K562 (cell line): ENCODE results near the gene COX5A. TPM values are rescaled to one million over a fixed set of nuclear protein-coding genes. Genes with fewer than 3 reads are reported as not detected.

Experiments used
- ARNT ChIP-seq, 2 experiments: fragments of 450-650 bp; IDR thresholded peaks; 2 replicates each; pipeline ENCODE4 v1.6.1; 2016; ENCODE audit warnings: mild to moderate bottlenecking in 1 of 2
- ATF7 ChIP-seq: fragments of 450-650 bp; IDR thresholded peaks from 2 replicates; pipeline ENCODE4 v1.7.1; 2014; ENCODE audit warnings: mild to moderate bottlenecking, moderate library complexity
- CBX5 ChIP-seq: IDR thresholded peaks from 2 replicates; pipeline ENCODE4 v1.6.1; 2014; ENCODE audit warnings: low read depth, borderline replicate concordance
- CEBPG ChIP-seq, 3 experiments: fragments of 200-800 bp in 1 of 3; sonication (Bioruptor generic) in 1 of 3; sonication (generic) in 1 of 3; formaldehyde crosslinking in 1 of 3; IDR thresholded peaks in 2 of 3; conservative IDR thresholded peaks in 1 of 3; 2 replicates each; pipeline versions ENCODE4 v1.6.1 to v1.8.0; 2016 to 2022; ENCODE audit warnings: missing compliant biosample characterization in 2 of 3, missing genetic modification characterization in 2 of 3, mild to moderate bottlenecking in 1 of 3, missing genetic modification reagents in 1 of 3
- KDM2B ChIP-seq: fragments of 250-450 bp; sonication (Bioruptor Pico); IDR thresholded peaks from 2 replicates; pipeline ENCODE4 v1.8.0; 2021; ENCODE audit warnings: mild to moderate bottlenecking, moderate library complexity
- MECOM ChIP-seq: fragments of 250-450 bp; sonication (Bioruptor Pico); IDR thresholded peaks from 2 replicates; pipeline ENCODE4 v1.8.0; 2022; ENCODE audit warnings: inconsistent platforms
- MIER1 ChIP-seq: fragments of 450-650 bp; IDR thresholded peaks from 2 replicates; pipeline ENCODE4 v1.6.1; 2016; ENCODE audit warnings: antibody characterized with exemption, mild to moderate bottlenecking, low read depth
- MYBL2 ChIP-seq, 2 experiments: fragments of 450-650 bp in 1 of 2; sonication (generic) in 1 of 2; formaldehyde crosslinking in 1 of 2; IDR thresholded peaks; 2 replicates each; pipeline versions ENCODE4 v1.6.1 to v1.8.1; 2017 to 2022; ENCODE audit warnings: borderline replicate concordance in 1 of 2, inconsistent platforms in 1 of 2, low read depth in 1 of 2, mild to moderate bottlenecking in 1 of 2, missing genetic modification reagents in 1 of 2, moderate library complexity in 1 of 2
- NR2F6 ChIP-seq: fragments of 450-650 bp; formaldehyde crosslinking; IDR thresholded peaks from 2 replicates; pipeline ENCODE4 v1.4.0; 2020; ENCODE audit warnings: mild to moderate bottlenecking
- POLR2G ChIP-seq: fragments of 200-400 bp; formaldehyde crosslinking; IDR thresholded peaks from 2 replicates; pipeline ENCODE4 v1.6.1; 2017; ENCODE audit warnings: low read depth, mild to moderate bottlenecking, antibody characterized with exemption, low read length, moderate library complexity
- RB1 ChIP-seq: fragments of 450-650 bp; IDR thresholded peaks from 2 replicates; pipeline ENCODE4 v1.6.1; 2017; ENCODE audit warnings: low read depth, mild to moderate bottlenecking
- RBM15 ChIP-seq: fragments of 200-400 bp; formaldehyde crosslinking; IDR thresholded peaks from 2 replicates; pipeline ENCODE4 v1.6.1; 2018; ENCODE audit warnings: mild to moderate bottlenecking, low read length, moderate library complexity; ENCODE audit not compliant: insufficient read depth
- RBM34 ChIP-seq: fragments of 200-400 bp; formaldehyde crosslinking; IDR thresholded peaks from 2 replicates; pipeline ENCODE4 v1.6.1; 2018; ENCODE audit warnings: low read length, borderline replicate concordance; ENCODE audit not compliant: insufficient read depth
- RUNX1 ChIP-seq: sonication (generic); IDR thresholded peaks from 2 replicates; pipeline ENCODE4 v1.6.1; 2016; ENCODE audit warnings: antibody characterized with exemption, low read depth
- SMAD3 ChIP-seq: fragments of 450-650 bp; formaldehyde crosslinking; conservative IDR thresholded peaks from 2 replicates; pipeline ENCODE4 v1.4.0; 2020; ENCODE audit warnings: mild to moderate bottlenecking
- SRSF7 ChIP-seq: fragments of 200-400 bp; formaldehyde crosslinking; optimal IDR thresholded peaks from 2 replicates; pipeline ENCODE3; 2017; ENCODE audit warnings: mild to moderate bottlenecking, low read depth, low read length
- STAG1 ChIP-seq: sonication (generic); formaldehyde crosslinking; IDR thresholded peaks from 2 replicates; pipeline ENCODE4 v1.5.0; 2020; ENCODE audit warnings: missing genetic modification reagents, borderline replicate concordance
- TEAD1 ChIP-seq, 2 experiments: fragments of 450-650 bp in 1 of 2; sonication (generic) in 1 of 2; formaldehyde crosslinking; IDR thresholded peaks; 2 replicates each; pipeline versions ENCODE4 v1.4.0 to v1.8.0; 2020 to 2022; ENCODE audit warnings: mild to moderate bottlenecking in 2 of 2, missing genetic modification reagents in 1 of 2
- TEAD2 ChIP-seq: fragments of 450-650 bp; IDR thresholded peaks from 2 replicates; pipeline ENCODE4 v1.6.1; 2016; ENCODE audit warnings: missing genetic modification characterization, control low read depth, missing compliant biosample characterization
- YY1 ChIP-seq, 3 experiments: IDR thresholded peaks; 2 replicates each; pipeline ENCODE4 v1.6.1; 2011; ENCODE audit warnings: low read length in 2 of 3, mild to moderate bottlenecking in 2 of 3, moderate library complexity in 2 of 3, borderline replicate concordance in 1 of 3, control low read depth in 1 of 3, low read depth in 1 of 3; ENCODE audit not compliant: insufficient read depth in 3 of 3, insufficient replicate concordance in 2 of 3, control insufficient read depth in 1 of 3, insufficient read length in 1 of 3; ENCODE audit errors: extremely low read depth in 1 of 3
- ZBTB8A ChIP-seq: fragments of 450-650 bp; IDR thresholded peaks from 2 replicates; pipeline ENCODE4 v1.6.1; 2018; ENCODE audit warnings: mild to moderate bottlenecking, moderate library complexity; ENCODE audit not compliant: partially characterized antibody
- ZFPM2 ChIP-seq: fragments of 250-450 bp; sonication (Bioruptor Pico); IDR thresholded peaks from 2 replicates; pipeline ENCODE4 v1.5.1; 2022; ENCODE audit warnings: mild to moderate bottlenecking
- ZNF778 ChIP-seq: fragments of 450-650 bp; formaldehyde crosslinking; IDR thresholded peaks from 2 replicates; pipeline ENCODE4 v1.4.0; 2020; ENCODE audit warnings: mild to moderate bottlenecking, moderate library complexity
- ZSCAN29 ChIP-seq: fragments of 450-650 bp; IDR thresholded peaks from 2 replicates; pipeline ENCODE4 v1.6.1; 2017
- polyA plus RNA-seq, 8 experiments: library from polyadenylated mRNA; depleted of rRNA in 4 of 8; stranded (reverse) in 5 of 8; unstranded in 3 of 8; fragments of >200 nt; fragmentation: Nextera tagmentation in 2 of 8; fragmentation: Illumina TruSeq in 1 of 8; extraction: Ambion mirVana in 2 of 8; extraction: Trizol in 1 of 8; gene quantifications; 2 replicates each; pipeline versions ENCODE4 v1.2.1 to v1.2.3, GENCODE V29; 2011 to 2014; ENCODE audit warnings: inconsistent platforms in 1 of 8, missing spikeins in 1 of 8
- total RNA-seq, 7 experiments: library from RNA; depleted of rRNA in 6 of 7; stranded (reverse); fragments of >200 nt in 6 of 7; fragmentation: Illumina TruSeq in 2 of 7; extraction: Trizol in 2 of 7; gene quantifications; 2 replicates each; pipeline versions ENCODE4 v1.2.1 to v1.2.3, GENCODE V29; 2011 to 2021; ENCODE audit warnings: low replicate concordance in 1 of 7
- TF ChIP-seq, protein P1 (sequence below): fragments of 450-650 bp; IDR thresholded peaks from 2 replicates; pipeline ENCODE4 v1.6.1; 2018; ENCODE audit not compliant: partially characterized antibody

Gene COX5A
- total and polyA plus RNA-seq, 9 of the 15 experiments (the other 6 are each of a cell fraction or from before 2014, with no cell fraction given), result 86.8 to 553 (median 371) TPM

GRCh38 chr15:74937590-74938371, at the start of gene COX5A (continued):
- no peak for TF ChIP-seq ZFPM2 (CRISPR knock-in tag)
- peak; percentile 100 for TF ChIP-seq POLR2G
- TF ChIP-seq ATF7, result peak; percentile 88
- TF ChIP-seq SRSF7, result no peak
- no peak for TF ChIP-seq ZSCAN29
- no peak for TF ChIP-seq ARNT (IDR thresholded peaks at IDR 0.05)
- TF ChIP-seq MIER1, result no peak
- TF ChIP-seq KDM2B (CRISPR knock-in tag), result no peak
- TF ChIP-seq NR2F6 (CRISPR knock-in tag), result no peak
- no peak for TF ChIP-seq ZBTB8A
- no peak for TF ChIP-seq MYBL2 (IDR thresholded peaks at IDR 0.05; ENCODE audit: low read depth)
- no peak for TF ChIP-seq MYBL2 (CRISPR knock-in tag; IDR thresholded peaks at IDR 0.05; ENCODE audit: borderline replicate concordance)
- no peak for TF ChIP-seq TEAD2 (tag)
- no peak for TF ChIP-seq STAG1 (CRISPR knock-in tag)
- TF ChIP-seq RB1, result peak; percentile 94; the same call in 1 of the 2 replicates
- peak in 1 of 2 experiments; percentile 62; a peak in 2 of 4 replicates for TF ChIP-seq TEAD1 (CRISPR knock-in tag; IDR thresholded peaks at IDR 0.05)
- no peak for TF ChIP-seq RUNX1
- no peak for TF ChIP-seq SMAD3
- no peak for TF ChIP-seq RBM15
- TF ChIP-seq, protein P1, sequence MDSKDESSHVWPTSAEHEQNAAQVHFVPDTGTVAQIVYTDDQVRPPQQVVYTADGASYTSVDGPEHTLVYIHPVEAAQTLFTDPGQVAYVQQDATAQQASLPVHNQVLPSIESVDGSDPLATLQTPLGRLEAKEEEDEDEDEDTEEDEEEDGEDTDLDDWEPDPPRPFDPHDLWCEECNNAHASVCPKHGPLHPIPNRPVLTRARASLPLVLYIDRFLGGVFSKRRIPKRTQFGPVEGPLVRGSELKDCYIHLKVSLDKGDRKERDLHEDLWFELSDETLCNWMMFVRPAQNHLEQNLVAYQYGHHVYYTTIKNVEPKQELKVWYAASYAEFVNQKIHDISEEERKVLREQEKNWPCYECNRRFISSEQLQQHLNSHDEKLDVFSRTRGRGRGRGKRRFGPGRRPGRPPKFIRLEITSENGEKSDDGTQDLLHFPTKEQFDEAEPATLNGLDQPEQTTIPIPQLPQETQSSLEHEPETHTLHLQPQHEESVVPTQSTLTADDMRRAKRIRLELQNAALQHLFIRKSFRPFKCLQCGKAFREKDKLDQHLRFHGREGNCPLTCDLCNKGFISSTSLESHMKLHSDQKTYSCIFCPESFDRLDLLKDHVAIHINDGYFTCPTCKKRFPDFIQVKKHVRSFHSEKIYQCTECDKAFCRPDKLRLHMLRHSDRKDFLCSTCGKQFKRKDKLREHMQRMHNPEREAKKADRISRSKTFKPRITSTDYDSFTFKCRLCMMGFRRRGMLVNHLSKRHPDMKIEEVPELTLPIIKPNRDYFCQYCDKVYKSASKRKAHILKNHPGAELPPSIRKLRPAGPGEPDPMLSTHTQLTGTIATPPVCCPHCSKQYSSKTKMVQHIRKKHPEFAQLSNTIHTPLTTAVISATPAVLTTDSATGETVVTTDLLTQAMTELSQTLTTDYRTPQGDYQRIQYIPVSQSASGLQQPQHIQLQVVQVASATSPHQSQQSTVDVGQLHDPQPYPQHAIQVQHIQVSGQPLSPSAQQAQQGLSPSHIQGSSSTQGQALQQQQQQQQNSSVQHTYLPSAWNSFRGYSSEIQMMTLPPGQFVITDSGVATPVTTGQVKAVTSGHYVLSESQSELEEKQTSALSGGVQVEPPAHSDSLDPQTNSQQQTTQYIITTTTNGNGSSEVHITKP, result peak; percentile 66
- no peak for TF ChIP-seq ZNF778
- TF ChIP-seq CBX5, result no peak
- no peak for TF ChIP-seq MECOM (CRISPR knock-in tag)
- 0 out of 2 replicates have a peak, but pooled peaks have one; percentile 18 for TF ChIP-seq CEBPG (CRISPR knock-in tag; IDR thresholded peaks at IDR 0.05)
- no peak for TF ChIP-seq CEBPG (tag; conservative IDR thresholded peaks at IDR 0.05 in 1 of 2, IDR thresholded peaks at IDR 0.05 in 1 of 2)
- peak; percentile 45 to 86 (median 82) for TF ChIP-seq YY1 (IDR thresholded peaks at IDR 0.05; ENCODE audit: borderline replicate concordance in 1 of 3, control insufficient read depth in 1 of 3, extremely low read depth in 1 of 3, insufficient read depth in 3 of 3, insufficient read length in 1 of 3, insufficient replicate concordance in 2 of 3, low read depth in 1 of 3, low read length in 2 of 3)
- TF ChIP-seq RBM34, result 0 out of 2 replicates have a peak, but pooled peaks have one; percentile 72
